ENCODE measurements around the gene DPP6.

The DPP6 gene

DNA sequence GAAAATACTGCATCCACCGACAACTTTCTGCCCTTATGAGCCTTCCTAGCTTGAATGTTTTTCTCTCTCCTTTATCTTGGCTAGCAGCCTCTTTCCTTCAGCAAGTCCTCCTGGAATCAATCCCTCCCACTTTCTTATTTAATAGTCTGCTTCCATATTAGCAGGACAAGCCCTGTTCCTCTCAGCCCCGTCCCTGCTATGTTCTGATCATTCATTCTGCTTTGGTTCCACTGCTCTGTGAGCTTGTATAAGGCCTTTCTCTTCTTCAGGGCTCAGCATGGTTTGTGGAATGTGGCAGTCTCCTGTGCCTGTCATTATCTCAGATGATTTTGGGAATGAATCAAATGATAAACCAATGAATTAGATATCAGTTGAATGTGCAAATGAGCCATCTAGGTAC is 420.1 kb downstream of the DPP6 start:
- DNase-seq = no peak

DNA sequence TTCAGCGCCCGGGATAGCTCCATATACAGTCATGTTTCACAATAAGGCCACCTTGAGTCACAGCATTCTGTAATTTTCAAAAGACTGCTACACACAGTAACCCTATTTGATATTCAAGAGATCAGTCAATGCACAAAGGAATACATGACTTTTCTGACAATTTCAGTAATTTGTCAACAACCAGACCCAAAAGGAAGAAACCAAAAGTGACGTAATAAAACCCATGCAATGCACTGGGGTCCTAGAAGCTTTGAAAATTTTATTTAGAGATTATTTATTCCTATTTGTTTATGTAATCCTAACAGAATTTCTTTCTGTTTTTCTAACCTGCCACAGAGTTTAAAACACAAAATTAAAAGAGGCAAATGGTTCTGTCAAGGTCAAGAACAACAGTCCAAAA is 421.2 kb downstream of the DPP6 start:
- DNase-seq = no peak

DNA sequence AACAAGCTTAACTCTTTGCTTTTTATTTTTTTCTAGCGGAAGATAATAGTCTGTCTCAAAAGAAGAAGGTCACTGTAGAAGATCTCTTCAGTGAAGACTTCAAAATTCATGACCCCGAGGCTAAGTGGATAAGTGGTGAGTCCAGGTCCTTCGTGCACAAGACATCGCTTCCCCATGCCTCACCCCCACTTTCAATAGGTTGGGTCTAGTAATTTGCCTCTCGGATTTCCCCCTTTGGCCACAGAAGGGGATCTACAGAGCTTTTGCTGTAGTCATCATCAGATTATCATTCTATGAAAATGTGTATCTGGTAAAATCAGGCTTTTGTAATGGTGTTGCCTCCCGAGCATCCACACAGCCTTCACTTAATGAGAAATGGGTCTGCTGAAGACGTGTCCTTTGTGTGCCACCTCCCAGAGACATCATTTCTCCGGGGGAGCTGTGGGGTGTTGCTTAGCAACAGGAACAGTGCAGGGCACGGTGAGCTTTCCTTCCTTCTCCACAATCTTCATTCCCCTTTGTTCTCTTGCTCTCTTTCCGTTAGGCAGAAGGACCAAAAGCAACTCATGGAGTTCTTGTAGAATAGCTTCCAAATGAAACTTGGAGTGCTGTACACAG is 422.8 kb downstream of the DPP6 start:
- DNase-seq = no peak

DNA sequence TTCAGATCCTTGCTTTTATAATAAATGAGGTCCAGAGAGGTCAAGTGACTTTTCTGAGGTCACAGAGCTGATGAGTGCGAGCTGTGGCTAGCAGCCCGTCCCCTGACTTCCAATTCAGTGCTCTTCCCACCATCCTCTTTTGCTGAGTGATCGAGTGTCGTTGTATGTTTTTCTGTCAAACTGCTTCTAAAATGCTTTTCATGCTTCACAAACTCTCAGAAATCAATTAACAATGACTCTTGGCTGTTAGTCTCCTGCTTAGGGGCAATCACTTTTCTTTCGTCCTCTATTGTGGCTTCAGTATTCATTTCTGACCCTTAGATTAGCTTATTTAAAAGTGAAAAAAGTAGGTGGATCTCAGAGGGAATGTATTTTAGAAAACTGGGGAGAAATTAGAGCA is 423.7 kb downstream of the DPP6 start:
- no peak for DNase-seq

DNA sequence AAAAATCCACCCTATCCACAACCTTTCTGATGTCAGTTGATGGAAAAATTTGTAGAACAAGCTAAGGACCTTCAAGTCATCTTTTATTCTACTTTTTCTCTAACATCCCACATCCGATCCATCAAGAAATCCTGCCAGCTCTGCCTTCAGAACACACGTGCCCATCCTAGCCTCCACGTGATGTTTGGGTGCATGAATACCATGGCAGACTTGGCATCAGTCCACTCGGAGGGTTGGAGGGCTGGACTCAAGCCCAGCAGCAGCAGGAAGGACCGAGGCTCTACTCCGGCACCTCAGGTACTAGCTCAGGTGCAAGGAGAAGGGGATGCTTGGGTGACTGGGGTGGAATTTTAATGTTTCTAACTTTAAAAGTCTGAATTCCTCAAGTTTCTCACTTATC is 428.6 kb downstream of the DPP6 start:
- no peak for DNase-seq

DNA sequence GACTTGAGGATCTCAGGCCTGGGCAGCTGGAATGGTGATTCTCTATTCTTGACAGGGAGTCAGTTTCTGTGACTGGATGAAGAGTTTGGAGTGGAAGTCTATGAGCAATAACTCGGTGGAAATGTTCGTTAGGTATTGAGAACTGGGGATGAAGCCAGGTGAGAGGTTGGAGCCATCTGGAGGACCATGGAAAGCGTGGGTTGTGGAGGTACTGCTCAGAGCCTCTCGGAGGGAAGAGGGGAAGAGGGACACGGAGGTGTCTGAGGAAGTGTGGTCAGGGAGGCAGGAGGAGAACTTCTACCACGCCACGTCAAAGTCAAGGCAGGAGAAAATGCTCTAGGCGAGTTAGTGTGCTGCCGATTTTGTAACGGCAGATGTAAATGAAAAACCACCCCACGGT is 430.7 kb downstream of the DPP6 start:
- no peak for DNase-seq

DNA sequence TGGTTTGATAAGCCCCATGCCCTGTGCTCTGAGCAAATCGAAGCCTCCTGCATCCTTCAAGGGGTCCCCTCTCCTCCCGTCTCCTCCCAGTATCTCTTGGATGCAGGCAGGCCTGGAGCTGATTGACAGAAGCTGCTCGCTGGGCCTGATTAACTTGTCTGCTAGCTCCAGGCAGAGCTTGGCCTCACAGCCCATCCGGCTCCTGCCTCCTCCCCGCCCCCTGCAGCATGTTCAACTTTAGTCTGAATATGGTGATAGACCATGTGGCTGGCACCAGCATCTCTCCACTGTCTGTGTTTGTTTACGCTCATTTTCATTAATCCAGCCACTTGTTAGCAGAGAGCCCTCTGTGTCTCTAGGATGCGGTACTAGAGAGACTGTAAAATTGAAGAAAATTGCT is 432.2 kb downstream of the DPP6 start:
- no peak for DNase-seq

DNA sequence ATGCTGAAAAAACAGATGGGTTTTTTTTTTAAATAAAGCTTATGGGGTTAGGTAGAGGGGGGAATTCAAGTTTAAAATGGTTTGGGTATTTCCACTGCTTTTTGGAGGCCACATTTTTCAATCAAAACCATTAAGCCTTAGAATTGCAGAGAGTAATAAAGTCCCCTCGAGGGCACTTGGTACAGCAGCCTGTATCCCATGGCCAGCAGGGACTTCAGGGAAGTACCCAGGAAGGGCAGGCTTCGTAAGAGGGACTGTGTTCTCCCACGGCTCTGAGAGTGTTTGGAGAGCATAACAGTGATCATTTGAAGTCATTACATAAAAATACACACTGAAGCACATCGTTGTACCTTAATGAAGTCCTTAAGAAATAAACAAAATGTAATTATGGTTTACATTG is 432.7 kb downstream of the DPP6 start:
- no peak for DNase-seq

DNA sequence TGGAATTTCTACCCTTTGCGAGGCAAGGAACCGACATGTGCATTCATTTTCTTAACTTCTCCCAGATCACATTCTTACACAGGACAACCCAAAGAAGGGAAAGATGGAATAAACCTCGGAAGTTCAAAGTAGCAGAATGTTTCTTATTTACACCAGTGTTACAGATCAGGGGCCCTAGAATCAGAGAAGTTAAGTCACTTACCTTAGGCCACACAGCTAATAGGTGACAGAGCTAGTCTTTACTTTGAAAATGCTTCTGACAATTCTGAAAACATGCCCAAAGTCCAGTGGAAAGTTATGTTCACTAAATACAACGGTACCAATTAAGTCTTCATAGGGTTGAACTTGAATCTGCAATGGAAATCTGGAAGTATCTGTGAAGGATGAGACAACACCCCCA is 437.7 kb downstream of the DPP6 start:
- DNase-seq = no peak

DNA sequence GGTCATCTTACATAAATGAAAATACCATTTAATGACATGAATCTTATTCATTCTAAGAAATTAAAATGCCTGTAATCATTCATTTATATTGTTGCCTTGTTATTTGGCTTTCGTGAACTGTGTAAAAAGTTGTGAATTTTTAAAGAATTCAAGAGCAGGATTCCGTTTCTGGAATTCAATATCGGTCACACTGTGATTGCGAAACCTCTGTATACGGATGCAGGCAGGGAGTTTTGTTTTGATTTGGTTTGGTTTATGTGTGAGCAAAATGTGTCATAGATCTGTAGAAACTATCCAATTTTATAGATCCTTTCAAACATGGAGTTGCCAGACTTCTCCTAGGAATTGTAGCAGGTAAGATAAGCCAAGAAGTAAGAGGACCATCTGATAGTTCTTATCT is 441.4 kb downstream of the DPP6 start:
- no peak for DNase-seq

DNA sequence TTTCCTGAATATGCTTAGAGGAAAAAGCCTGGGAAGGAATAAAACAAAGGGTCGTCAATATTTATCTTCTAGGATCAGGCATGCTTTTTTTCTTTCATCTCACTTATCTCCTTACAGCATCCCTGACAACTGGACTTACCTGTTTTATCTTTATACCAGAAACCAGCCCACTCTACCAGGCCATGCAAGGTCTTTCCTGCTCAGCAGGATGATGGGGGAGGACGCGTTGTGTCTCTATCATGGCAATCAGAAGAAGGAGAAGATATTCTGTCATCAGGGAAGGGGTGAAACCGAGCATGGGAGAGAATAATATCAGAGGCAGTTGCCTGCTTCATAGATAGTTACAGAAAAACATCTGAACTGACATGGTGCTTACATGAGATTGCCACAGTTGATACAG is 445.6 kb downstream of the DPP6 start:
- no peak for DNase-seq

DNA sequence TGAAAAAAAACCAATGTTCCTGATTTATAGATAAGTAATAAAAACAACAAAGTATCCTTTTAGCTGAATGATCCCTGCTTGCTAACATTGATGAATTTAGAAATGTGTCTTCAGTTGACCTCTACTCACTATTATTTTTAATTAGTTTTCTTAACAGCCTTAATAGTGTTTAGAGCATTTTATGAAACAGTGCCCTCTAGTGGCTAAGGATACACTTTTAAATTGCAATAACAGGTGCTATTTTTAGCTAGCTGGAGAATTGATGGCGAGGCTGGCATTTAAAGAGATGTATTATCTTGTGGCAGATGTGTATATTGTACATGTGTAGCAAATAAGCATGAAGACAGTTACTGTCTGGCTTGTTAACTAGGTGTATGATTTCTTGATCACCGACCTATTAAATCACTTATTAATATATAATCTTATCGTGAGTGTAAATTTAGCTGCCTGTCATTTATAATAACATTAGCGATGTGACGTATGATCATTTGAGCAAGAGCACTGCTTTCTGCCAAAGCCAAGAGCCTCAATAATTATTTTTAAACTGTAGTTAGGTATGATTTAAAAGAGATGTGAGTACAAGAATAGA is 451.9 kb downstream of the DPP6 start:
- peak; percentile 16 for DNase-seq

DNA sequence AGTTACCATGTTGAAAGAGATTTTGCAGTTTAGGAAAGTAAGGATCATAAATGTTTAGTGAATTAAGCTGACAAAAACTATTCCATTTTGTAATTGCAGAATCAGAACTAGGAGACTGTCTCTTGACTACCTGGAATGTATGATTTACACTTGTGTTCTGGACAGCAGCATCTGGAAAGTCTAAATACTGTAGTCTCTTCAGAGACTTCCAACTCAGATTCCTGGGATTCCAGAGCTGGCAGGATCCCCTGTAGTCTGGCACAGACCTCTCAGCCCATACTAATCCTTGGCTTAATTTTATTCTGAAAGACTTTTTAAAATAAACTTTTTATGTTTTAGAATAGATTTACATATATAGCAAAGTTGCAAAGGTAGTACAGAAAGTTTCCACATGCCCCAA is 452.7 kb downstream of the DPP6 start:
- DNase-seq = no peak

DNA sequence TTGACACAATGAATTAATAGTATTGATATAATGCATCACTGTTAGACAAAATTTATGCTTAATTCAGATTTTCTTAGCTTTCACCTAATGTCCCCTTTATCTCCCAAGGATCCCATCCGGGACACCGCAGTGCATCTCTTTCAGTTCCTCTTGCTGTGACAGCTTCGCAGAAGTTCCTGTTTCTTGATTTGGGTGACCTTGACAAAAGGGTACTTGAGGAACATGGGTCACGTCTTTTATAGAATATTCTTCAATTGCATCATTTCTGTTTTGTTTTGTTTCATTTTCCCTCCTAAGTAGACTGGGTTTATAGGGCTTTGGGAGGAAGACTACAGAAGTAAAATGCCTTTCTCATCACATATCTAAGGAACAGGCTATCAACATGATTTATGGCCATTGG is 453.2 kb downstream of the DPP6 start:
- DNase-seq = no peak

DNA sequence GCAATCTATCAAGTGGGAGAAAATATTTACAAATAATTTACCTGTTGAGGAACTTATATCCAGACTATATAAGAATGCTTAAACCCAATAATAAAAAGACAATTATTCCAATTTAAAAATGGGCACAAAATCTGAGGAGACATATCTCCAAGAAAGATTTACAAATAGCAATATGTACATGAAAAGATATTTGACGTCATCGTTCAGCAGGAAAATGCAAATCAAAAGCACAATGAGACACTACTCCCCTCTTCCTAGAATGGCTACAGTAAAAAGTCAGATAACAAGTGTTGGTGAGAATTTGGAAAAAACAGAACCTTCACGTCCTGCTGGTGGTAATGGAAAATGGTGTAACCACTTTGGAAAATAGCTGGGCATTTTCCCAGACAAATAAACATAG is 457.0 kb downstream of the DPP6 start:
- no peak for DNase-seq

DNA sequence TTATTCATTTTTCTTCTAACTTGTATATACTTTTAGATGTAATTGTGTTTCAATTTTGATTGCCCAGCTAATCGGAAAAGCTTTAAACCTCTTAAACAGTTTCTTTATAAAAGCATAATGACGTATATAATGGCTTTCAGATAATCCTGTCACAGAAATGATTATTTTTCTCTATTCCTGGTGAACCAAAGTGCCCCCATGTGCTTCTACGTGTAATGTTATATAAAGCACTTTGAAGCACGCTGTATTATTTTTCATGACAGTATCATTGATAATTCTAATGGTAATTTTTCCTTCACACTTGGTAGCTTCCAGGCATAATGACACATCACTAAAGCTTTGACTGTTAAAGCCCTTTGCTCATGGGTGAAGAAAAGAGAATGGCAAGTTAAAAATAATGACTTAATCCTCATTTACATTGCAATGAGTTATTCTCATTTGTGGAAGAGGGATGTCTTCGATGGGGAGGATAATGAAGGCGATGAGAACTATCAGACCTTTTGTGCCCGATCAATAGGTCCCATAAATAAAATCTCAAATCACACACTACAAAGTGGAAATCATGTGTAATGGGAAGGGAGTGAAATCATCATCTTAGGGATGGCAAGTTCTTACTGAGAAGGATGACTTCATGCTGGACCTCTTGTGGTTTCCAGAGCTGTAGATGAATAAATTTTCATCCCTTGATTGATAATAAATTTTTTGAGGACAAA is 460.1 kb downstream of the DPP6 start:
- no peak for DNase-seq

DNA sequence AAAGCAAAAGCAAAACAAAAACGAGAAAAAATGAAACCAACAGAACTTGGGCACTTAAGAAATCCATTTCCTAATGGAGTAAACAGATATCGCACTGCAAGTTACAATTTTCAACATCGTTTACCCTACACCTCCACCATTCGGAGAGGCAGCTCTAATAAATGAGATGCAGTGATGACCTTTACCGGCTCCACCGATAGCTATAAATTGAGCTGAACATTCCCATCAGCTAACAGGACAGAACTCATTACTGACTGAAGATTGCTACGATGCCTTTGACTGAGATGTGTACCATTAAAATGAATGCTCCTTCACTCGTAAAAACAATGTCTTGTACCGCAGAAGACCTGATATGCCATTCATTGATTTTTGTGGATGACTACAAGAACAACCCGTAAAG is 465.6 kb downstream of the DPP6 start:
- DNase-seq = no peak

DNA sequence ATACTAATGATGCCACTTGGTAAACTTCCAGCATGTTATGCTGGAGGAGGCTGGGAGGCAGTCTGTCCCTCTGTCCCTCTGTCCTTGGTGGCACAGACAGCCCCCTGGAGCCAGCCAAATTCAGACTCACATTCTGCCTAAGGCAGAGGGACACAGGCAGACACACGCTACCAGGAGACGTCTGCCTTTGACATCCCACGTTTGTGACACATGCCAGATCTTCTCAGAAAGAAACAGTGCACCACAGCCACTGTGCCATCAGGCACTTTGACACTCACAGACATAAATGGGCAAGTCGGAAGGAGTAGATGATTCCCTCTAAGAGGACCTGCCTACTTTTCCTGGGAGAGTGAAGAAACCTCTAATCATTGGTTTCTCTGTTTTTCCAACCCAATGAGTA is 467.0 kb downstream of the DPP6 start:
- DNase-seq = no peak

DNA sequence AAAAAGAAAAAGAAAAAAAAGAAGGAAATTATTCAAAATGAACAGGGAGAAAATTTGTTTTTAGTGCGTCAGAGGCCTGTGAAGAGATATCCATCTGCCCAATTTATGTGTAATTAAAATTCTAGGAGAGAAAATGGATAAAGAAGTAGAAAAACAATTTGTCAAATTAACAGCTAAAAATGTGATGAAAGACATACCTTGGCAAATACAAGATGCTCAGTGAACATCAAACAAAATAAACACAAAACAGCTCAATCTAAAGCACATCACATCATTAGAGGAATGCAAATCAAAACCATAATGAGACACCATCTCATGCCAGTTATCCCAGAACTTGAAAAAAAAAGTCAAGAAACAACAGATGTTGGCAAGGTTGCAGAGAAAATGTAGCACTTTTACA is 477.9 kb downstream of the DPP6 start:
- no peak for DNase-seq

DNA sequence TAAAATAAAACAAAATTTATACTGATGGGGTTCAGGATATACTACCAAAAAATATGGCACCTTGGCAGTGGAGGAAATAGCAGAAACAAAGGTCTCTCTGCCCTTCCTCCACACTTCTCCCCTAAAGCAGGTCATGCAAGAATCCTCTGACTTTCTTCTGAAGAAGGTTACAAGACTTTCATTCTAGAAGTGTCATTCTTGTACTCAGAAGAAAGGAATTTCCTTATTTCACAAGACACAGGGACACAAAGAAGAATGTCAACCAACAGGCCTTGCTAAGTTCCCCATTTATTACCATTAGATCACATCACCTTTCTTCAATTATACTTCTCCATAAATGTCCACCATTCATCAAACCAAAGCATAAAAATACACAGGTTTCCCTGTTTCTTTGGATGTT is 480.6 kb downstream of the DPP6 start:
- DNase-seq = no peak

DNA sequence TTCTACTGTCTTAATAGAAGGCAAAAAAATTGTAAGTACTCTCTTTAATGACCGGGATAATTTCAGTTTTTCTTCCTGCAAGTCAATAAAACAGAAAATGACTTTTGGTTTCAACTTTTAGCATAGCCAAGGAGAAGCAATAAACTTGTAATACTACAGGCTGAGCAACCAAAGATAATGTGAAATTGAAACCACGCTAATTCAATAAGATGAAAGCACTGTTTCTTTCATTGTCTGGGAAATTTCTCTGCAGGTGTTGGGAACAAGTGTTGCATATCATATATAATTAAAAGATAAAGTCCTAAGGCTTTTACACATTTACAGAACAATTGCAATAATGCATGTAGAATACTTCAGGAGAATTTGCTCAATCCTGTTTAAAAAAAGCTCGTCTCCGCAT is 488.4 kb downstream of the DPP6 start:
- no peak for DNase-seq

DNA sequence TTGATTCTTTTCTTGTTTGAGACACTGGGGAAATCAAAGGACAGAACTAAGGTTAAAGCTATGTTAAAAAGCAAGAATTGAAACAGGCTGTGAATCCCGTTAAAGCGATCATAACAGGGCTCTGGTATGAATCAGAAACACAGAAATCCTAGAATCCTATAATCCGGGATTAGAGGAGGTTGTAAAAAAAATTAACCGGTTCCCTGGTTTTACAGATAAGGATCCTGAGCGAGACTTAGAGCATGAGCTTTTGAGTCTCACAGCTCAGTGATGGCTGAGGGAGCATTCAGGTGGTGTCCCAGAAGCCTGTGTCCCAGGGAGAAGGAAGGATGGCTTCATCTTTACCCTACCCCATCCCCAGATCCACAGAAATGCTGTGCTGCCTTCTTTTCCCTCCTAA is 489.4 kb downstream of the DPP6 start:
- DNase-seq = no peak

DNA sequence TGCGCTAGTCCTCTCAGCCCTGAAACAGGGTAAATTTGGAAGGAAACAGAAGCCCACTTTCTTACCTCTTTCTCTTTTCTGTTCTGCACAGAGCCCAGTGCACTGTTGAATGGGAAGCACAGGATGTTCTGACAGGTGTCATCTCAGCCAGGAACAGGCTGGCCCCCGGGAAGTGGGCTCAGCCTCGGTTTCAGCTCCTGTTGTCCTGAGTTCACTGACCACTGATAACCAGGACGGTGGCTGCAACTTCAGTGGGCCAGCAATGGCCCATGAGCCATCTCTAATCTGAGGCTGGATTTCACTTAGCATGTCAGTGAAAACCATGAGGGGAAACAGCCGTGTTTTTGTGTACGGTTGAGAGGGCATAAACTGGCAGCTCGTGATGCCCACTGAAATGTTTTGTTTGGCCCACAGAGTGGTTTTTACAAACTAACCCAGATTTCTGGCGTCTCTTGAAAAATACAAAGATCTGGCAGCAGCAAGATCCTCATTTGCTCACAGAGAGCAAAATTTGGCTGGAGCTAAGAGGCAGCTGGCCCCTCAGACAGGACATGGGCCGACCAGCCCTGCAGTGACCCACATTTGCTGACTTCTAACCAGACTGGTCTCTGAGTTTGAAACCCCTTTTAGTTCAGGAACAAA is 494.9 kb downstream of the DPP6 start:
- no peak for DNase-seq

DNA sequence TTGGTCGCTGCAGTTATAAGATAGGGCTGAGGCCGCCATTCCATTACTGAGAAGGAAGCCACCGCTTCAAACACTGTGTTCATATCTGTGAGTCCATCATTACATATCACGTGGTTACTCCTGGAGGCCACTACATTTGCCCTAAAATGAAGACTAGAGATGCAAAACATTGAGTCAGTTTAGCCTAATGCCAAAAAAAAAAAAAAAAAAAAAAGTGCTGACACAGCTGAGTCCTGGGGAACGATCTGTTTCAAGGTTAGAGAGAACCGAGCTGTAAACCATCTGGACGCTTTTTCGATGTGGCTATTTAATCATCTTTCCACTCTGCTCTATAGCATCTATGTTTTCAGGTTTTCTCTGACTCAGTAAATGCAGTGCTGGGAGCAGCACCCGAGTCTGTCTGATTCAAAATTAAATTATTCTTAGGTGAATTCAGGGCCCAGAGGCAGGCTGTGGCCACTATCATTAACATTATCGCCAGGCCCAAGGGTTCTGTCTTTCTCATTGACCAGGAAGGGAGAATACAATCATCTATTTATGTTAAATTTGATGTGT is 501.6 kb downstream of the DPP6 start:
- no peak for DNase-seq

Data from fibroblast of skin of back (primary cell).